ENCODE data around the gene DCC. TPM values are rescaled to one million over a fixed set of nuclear protein-coding genes. Genes with fewer than 3 reads are reported as not detected.

Gene DCC
- total RNA-seq, 1 donor from 2014 or later = 5.6 TPM

- no peaks in the 10 kb centered on the region for H3K9me3 Mint-ChIP-seq (ENCODE audit: unreplicated experiment)
- H3K4me1 Mint-ChIP-seq (ENCODE audit: low read depth, unreplicated experiment) = no peaks in the 10 kb centered on the region
These were observed 1212.0 kb downstream of the DCC start for GRCh38 chr18:53551868-53552426.

GRCh38 chr18:53553030-53553429 is 1213.0 kb downstream of the DCC start:
- no peak for DNase-seq
- Mint-ChIP-seq H3K4me1 (ENCODE audit: low read depth, unreplicated experiment) (no peaks in the 10 kb centered on the region), H3K9me3 (ENCODE audit: unreplicated experiment) (no peaks in the 10 kb centered on the region), H3K27me3 (ENCODE audit: unreplicated experiment) (no peaks in the 10 kb centered on the region), H3K27ac (ENCODE audit: unreplicated experiment) (no peak overlapping the region), H3K4me3 (ENCODE audit: unreplicated experiment) (no peak overlapping the region), H3K36me3 (ENCODE audit: unreplicated experiment) (peaks cover 5% of the 10 kb centered on the region)
- no peak for TF ChIP-seq CTCF (IDR thresholded peaks at IDR 0.05; ENCODE audit: partially characterized antibody, unreplicated experiment)

More at GRCh38 chr18:53551868-53552426, 1212.0 kb downstream of the DCC start:
- Mint-ChIP-seq H3K27ac (ENCODE audit: unreplicated experiment) (no peak overlapping the region), H3K27me3 (ENCODE audit: unreplicated experiment) (no peaks in the 10 kb centered on the region), H3K36me3 (ENCODE audit: unreplicated experiment) (peaks cover 5% of the 10 kb centered on the region), H3K4me3 (ENCODE audit: unreplicated experiment) (no peak overlapping the region)
- TF ChIP-seq CTCF (IDR thresholded peaks at IDR 0.05; ENCODE audit: partially characterized antibody, unreplicated experiment) = no peak
- no peak for DNase-seq

GRCh38 chr18:53556450-53556849 is 1216.5 kb downstream of the DCC start:
- TF ChIP-seq CTCF (IDR thresholded peaks at IDR 0.05; ENCODE audit: partially characterized antibody, unreplicated experiment) = no peak
- no peaks in the 10 kb centered on the region for H3K27me3 Mint-ChIP-seq (ENCODE audit: unreplicated experiment)
- no peak overlapping the region for H3K4me3 Mint-ChIP-seq (ENCODE audit: unreplicated experiment)
- no peaks in the 10 kb centered on the region for H3K36me3 Mint-ChIP-seq (ENCODE audit: unreplicated experiment)
- no peaks in the 10 kb centered on the region for H3K9me3 Mint-ChIP-seq (ENCODE audit: unreplicated experiment)
- no peak for DNase-seq
- no peaks in the 10 kb centered on the region for H3K4me1 Mint-ChIP-seq (ENCODE audit: low read depth, unreplicated experiment)
- no peak overlapping the region for H3K27ac Mint-ChIP-seq (ENCODE audit: unreplicated experiment)

GRCh38 chr18:53560546-53560945 is 1220.5 kb downstream of the DCC start:
- no peak overlapping the region for H3K27ac Mint-ChIP-seq (ENCODE audit: unreplicated experiment)
- DNase-seq = no peak
- no peak for TF ChIP-seq CTCF (IDR thresholded peaks at IDR 0.05; ENCODE audit: partially characterized antibody, unreplicated experiment)
- no peaks in the 10 kb centered on the region for H3K9me3 Mint-ChIP-seq (ENCODE audit: unreplicated experiment)
- H3K27me3 Mint-ChIP-seq (ENCODE audit: unreplicated experiment) = no peaks in the 10 kb centered on the region
- H3K36me3 Mint-ChIP-seq (ENCODE audit: unreplicated experiment) = no peaks in the 10 kb centered on the region
- no peaks in the 10 kb centered on the region for H3K4me1 Mint-ChIP-seq (ENCODE audit: low read depth, unreplicated experiment)
- no peak overlapping the region for H3K4me3 Mint-ChIP-seq (ENCODE audit: unreplicated experiment)

GRCh38 chr18:53566626-53567025 is 1226.6 kb downstream of the DCC start:
- no peaks in the 10 kb centered on the region for H3K36me3 Mint-ChIP-seq (ENCODE audit: unreplicated experiment)
- no peaks in the 10 kb centered on the region for H3K9me3 Mint-ChIP-seq (ENCODE audit: unreplicated experiment)
- no peaks in the 10 kb centered on the region for H3K4me1 Mint-ChIP-seq (ENCODE audit: low read depth, unreplicated experiment)
- no peak overlapping the region for H3K4me3 Mint-ChIP-seq (ENCODE audit: unreplicated experiment)
- no peak for TF ChIP-seq CTCF (IDR thresholded peaks at IDR 0.05; ENCODE audit: partially characterized antibody, unreplicated experiment)
- H3K27ac Mint-ChIP-seq (ENCODE audit: unreplicated experiment) = no peak overlapping the region
- H3K27me3 Mint-ChIP-seq (ENCODE audit: unreplicated experiment) = no peaks in the 10 kb centered on the region
- no peak for DNase-seq
